Stimulated activated naive CD8-positive, alpha-beta T cell treated with anti-CD3 and anti-CD28 coated beads, Interleukin-15, Interleukin-2, amounts not matched to agents 100 ng/mL and 50 ng/mL, for 24 hours (primary cell): ENCODE data around the gene SRBD1.
A peak's percentile ranks its signal among the peaks of the same experiment; 100 is the strongest.

Source experiments
- H3K27ac Mint-ChIP-seq: one replicate; pipeline ENCODE4 v1.8.0; 2021; ENCODE audit warnings: mild to moderate bottlenecking, mixed read lengths
- H3K27me3 Mint-ChIP-seq: one replicate; pipeline ENCODE4 v1.8.0; 2021; ENCODE audit warnings: mixed read lengths
- H3K36me3 Mint-ChIP-seq: one replicate; pipeline ENCODE4 v1.8.0; 2021; ENCODE audit warnings: low read depth, mixed read lengths
- H3K4me1 Mint-ChIP-seq: one replicate; pipeline ENCODE4 v1.8.0; 2021; ENCODE audit warnings: low read depth, mixed read lengths
- H3K4me3 Mint-ChIP-seq: one replicate; pipeline ENCODE4 v1.8.0; 2021; ENCODE audit warnings: mild to moderate bottlenecking, mixed read lengths
- H3K9me3 Mint-ChIP-seq: one replicate; pipeline ENCODE4 v1.8.0; 2021; ENCODE audit warnings: mixed read lengths

Gene SRBD1

GRCh38 chr2:45611020-45611859 lies at the start of gene SRBD1:
Gene SRBD1 (minus strand): TSS chr2:45611267. CDS start chr2:45605441, 5,826 bp downstream.
- peak within 1 kb of the TSS; percentile 97 for H3K4me3 Mint-ChIP-seq
- H3K36me3 Mint-ChIP-seq = peaks cover 3% of the 10 kb centered on the region
- peak within 1 kb of the TSS; percentile 98 for H3K27ac Mint-ChIP-seq
- H3K4me1 Mint-ChIP-seq = peaks cover 37% of the 10 kb centered on the region
- no peaks in the 10 kb centered on the region for H3K27me3 Mint-ChIP-seq
- no peaks in the 10 kb centered on the region for H3K9me3 Mint-ChIP-seq

- Mint-ChIP-seq H3K27ac (no peak overlapping the region), H3K4me3 (no peak overlapping the region), H3K4me1 (peaks cover 33% of the 10 kb centered on the region), H3K27me3 (peaks cover 9% of the 10 kb centered on the region), H3K9me3 (no peaks in the 10 kb centered on the region), H3K36me3 (no peaks in the 10 kb centered on the region)
These were observed 43.2 kb upstream of the SRBD1 start for GRCh38 chr2:45654250-45654649.

- Mint-ChIP-seq H3K9me3 (no peaks in the 10 kb centered on the region), H3K27me3 (peaks cover 9% of the 10 kb centered on the region), H3K4me1 (peaks cover 33% of the 10 kb centered on the region), H3K27ac (no peak overlapping the region), H3K36me3 (no peaks in the 10 kb centered on the region), H3K4me3 (peak overlapping the region; percentile 90)
These were observed 42.3 kb upstream of the SRBD1 start for GRCh38 chr2:45653122-45653913.

- Mint-ChIP-seq H3K36me3 (no peaks in the 10 kb centered on the region), H3K27ac (peak overlapping the region; percentile 76), H3K27me3 (peaks cover 9% of the 10 kb centered on the region), H3K4me1 (peaks cover 33% of the 10 kb centered on the region), H3K4me3 (peak overlapping the region; percentile 90), H3K9me3 (no peaks in the 10 kb centered on the region)
These were observed 41.3 kb upstream of the SRBD1 start for GRCh38 chr2:45652090-45653031.

- Mint-ChIP-seq H3K9me3 (no peaks in the 10 kb centered on the region), H3K4me1 (peaks cover 33% of the 10 kb centered on the region), H3K27me3 (peaks cover 9% of the 10 kb centered on the region), H3K4me3 (peak within 1 kb of the TSS; percentile 92), H3K36me3 (no peaks in the 10 kb centered on the region), H3K27ac (peak within 1 kb of the TSS; percentile 95)
These were observed 40.5 kb upstream of the SRBD1 start, which contains the start of gene PRKCE for GRCh38 chr2:45651415-45652089. Gene PRKCE (plus strand): TSS chr2:45651675.

- H3K27me3 Mint-ChIP-seq = peaks cover 9% of the 10 kb centered on the region
- peaks cover 33% of the 10 kb centered on the region for H3K4me1 Mint-ChIP-seq
- peak overlapping the region; percentile 92 for H3K4me3 Mint-ChIP-seq
These were observed 39.9 kb upstream of the SRBD1 start for GRCh38 chr2:45650851-45651414.

GRCh38 chr2:45649858-45650811 lies 39.1 kb upstream of the SRBD1 start:
- H3K4me1 Mint-ChIP-seq = peaks cover 33% of the 10 kb centered on the region
- peak overlapping the region; percentile 92 for H3K4me3 Mint-ChIP-seq
- no peaks in the 10 kb centered on the region for H3K36me3 Mint-ChIP-seq
- H3K27ac Mint-ChIP-seq = peak overlapping the region; percentile 84
- H3K9me3 Mint-ChIP-seq = no peaks in the 10 kb centered on the region
- H3K27me3 Mint-ChIP-seq = peaks cover 9% of the 10 kb centered on the region

More at GRCh38 chr2:45650851-45651414, 39.9 kb upstream of the SRBD1 start:
- peak overlapping the region; percentile 95 for H3K27ac Mint-ChIP-seq
- H3K36me3 Mint-ChIP-seq = no peaks in the 10 kb centered on the region
- no peaks in the 10 kb centered on the region for H3K9me3 Mint-ChIP-seq

- peaks cover 33% of the 10 kb centered on the region for H3K4me1 Mint-ChIP-seq
- no peaks in the 10 kb centered on the region for H3K36me3 Mint-ChIP-seq
- H3K27me3 Mint-ChIP-seq = peaks cover 9% of the 10 kb centered on the region
- no peaks in the 10 kb centered on the region for H3K9me3 Mint-ChIP-seq
- peak overlapping the region; percentile 40 for H3K27ac Mint-ChIP-seq
- peak overlapping the region; percentile 92 for H3K4me3 Mint-ChIP-seq
These were observed 38.4 kb upstream of the SRBD1 start for GRCh38 chr2:45649462-45649857.

- Mint-ChIP-seq H3K9me3 (no peaks in the 10 kb centered on the region), H3K4me3 (no peak overlapping the region)
These were observed 37.6 kb upstream of the SRBD1 start for GRCh38 chr2:45648636-45649035.

GRCh38 chr2:45647986-45648520 lies 37.0 kb upstream of the SRBD1 start:
- H3K27ac Mint-ChIP-seq = no peak overlapping the region
- no peak overlapping the region for H3K4me3 Mint-ChIP-seq
- H3K27me3 Mint-ChIP-seq = peaks cover 13% of the 10 kb centered on the region
- no peaks in the 10 kb centered on the region for H3K9me3 Mint-ChIP-seq
- H3K36me3 Mint-ChIP-seq = no peaks in the 10 kb centered on the region
- peaks cover 33% of the 10 kb centered on the region for H3K4me1 Mint-ChIP-seq

More at GRCh38 chr2:45648636-45649035, 37.6 kb upstream of the SRBD1 start:
- H3K4me1 Mint-ChIP-seq = peaks cover 33% of the 10 kb centered on the region
- no peak overlapping the region for H3K27ac Mint-ChIP-seq
- no peaks in the 10 kb centered on the region for H3K36me3 Mint-ChIP-seq
- H3K27me3 Mint-ChIP-seq = peaks cover 12% of the 10 kb centered on the region

GRCh38 chr2:45647356-45647755 lies 36.3 kb upstream of the SRBD1 start:
- Mint-ChIP-seq H3K9me3 (no peaks in the 10 kb centered on the region), H3K27ac (no peak overlapping the region), H3K36me3 (no peaks in the 10 kb centered on the region), H3K27me3 (peaks cover 11% of the 10 kb centered on the region), H3K4me1 (peaks cover 26% of the 10 kb centered on the region), H3K4me3 (no peak overlapping the region)

GRCh38 chr2:45646289-45646688 lies 35.2 kb upstream of the SRBD1 start:
- no peaks in the 10 kb centered on the region for H3K36me3 Mint-ChIP-seq
- H3K27ac Mint-ChIP-seq = no peak overlapping the region
- peaks cover 20% of the 10 kb centered on the region for H3K27me3 Mint-ChIP-seq
- no peaks in the 10 kb centered on the region for H3K9me3 Mint-ChIP-seq
- peaks cover 21% of the 10 kb centered on the region for H3K4me1 Mint-ChIP-seq
- H3K4me3 Mint-ChIP-seq = no peak overlapping the region
